GM12801 (cell line): ENCODE measurements around the gene PSMD7.

Experiments used
- CTCF ChIP-seq: IDR thresholded peaks from one replicate; pipeline ENCODE4 v1.5.1; 2011; ENCODE audit warnings: control low read depth; ENCODE audit not compliant: insufficient read length; ENCODE audit errors: extremely low read depth

PSMD7 gene

DNA sequence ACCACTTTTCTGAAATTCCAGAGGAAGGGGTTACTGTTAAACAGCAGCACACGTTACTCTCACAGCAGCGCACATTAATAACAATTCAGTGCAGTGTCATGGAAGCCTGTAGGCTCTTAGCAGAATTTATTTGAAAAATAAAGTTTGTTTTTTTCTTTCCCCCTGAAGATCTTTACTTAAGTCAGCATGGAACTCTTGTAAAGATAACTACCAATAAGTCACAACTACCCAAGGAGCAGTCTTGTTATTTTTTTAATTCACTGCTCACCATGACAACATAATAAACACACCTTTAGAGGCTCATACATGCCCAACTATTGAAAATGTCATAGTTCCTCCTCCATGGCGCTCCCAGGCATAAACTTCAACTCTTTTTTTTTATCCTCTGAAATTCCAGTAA is 31.8 kb upstream of the PSMD7 start:
- TF ChIP-seq CTCF, result no peak

DNA sequence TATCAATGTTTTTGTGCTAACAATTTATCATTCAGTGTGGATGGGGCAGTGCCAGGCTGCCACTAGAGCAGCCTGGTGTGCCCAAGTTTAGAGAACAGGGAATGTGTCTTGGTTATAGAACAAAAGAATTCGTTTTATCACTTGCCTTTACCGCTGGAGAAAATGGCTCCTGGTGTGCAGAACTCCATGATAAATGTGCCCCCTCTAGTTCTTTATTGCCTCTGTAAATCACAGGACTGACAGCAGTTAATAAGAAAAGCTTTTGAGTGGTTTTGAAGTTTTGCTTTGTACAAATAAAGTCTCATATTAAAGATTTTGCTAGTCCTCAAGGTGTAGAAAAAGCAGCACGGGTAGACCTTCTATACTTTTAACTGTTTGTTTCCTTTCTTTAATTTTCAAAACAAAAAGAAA is 28.2 kb upstream of the PSMD7 start:
- TF ChIP-seq CTCF, result no peak

GRCh38 chr16:74271872-74272271 is 24.7 kb upstream of the PSMD7 start:
- no peak for TF ChIP-seq CTCF

DNA sequence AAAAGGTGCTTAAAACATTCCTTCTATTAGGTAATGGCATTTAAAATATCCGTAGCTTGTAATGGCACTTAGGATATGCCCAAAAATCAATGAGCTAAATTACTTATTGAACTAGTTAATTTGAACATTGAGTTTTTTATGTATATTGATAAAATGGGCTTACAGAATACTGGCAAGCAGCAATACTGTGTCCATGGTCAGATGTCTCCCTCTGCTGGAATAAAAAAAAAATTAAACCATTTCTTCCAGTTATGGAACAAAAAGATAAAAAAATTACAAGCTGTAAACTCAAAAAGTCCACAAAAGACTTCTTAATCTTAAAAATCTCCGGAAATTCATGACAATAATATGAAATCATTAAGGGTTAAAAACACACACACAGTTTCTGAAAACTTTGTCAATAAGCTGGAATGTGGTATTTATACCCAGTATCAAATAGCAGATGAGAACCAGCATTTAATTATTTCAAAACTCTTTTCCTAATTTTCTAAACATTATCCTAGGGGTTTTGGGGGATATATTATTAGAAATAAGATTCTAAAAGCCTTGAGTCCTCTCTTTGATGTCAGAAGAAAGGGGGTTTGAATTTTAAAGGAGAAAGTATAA is 21.5 kb upstream of the PSMD7 start:
- TF ChIP-seq CTCF, result no peak

- TF ChIP-seq CTCF, result no peak
Observed at GRCh38 chr16:74275711-74276110, 20.9 kb upstream of the PSMD7 start.

- no peak for TF ChIP-seq CTCF
Observed at GRCh38 chr16:74277974-74278373, 18.6 kb upstream of the PSMD7 start.

DNA sequence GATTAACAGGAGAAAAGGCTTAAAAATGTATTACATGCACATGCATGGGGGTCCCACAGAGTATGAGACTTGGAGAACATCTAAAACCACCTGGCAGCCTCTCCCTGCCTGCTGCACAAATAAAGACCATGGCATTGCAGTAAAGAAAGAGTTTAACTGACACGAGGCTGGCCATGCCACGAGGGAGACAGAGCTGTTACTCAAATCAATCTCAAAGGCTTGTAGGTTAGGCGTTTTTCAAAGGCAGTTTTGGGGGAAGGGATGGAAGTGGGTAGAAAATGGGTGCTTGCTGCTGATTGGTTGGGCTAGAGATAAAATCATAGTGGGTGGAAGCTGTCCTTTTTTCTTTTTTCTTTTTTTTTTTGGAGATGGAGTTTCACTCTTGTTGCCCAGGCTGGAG is 17.3 kb upstream of the PSMD7 start:
- no peak for TF ChIP-seq CTCF

- TF ChIP-seq CTCF, result no peak
Observed at GRCh38 chr16:74279805-74280204, 16.8 kb upstream of the PSMD7 start.
